Body of pancreas (tissue), 4 donors: ENCODE measurements around the gene DLG2. TPM values are rescaled to one million over a fixed set of nuclear protein-coding genes. Genes with fewer than 3 reads are reported as not detected.
"Not testable (repeated sequence)": the region's sequence is repeated elsewhere in the genome, so short reads cannot be mapped to it uniquely, and the experiment has no call there.

Experiments used
- ATAC-seq: fragments of 150-250 bp; one replicate; pipeline ENCODE4 v1.9.1; 2016
- DNase-seq, 4 donors: peaks; one replicate each; pipeline ENCODE4 v3.0.0-alpha.2; 2019
- H3K27ac ChIP-seq, 4 donors: fragments of 200-600 bp; sonication (generic); 1 replicate in 3 of 4; 2 replicates in 1 of 4; pipeline versions ENCODE4 v1.5.1 to v1.6.1; 2016 to 2019; ENCODE audit warnings: mild to moderate bottlenecking in 1 of 4, mixed read lengths in 1 of 4, moderate library complexity in 1 of 4
- H3K27me3 ChIP-seq, 2 donors: fragments of 200-600 bp; sonication (generic); one replicate each; pipeline ENCODE4 v1.6.0; 2016; ENCODE audit warnings: mild to moderate bottlenecking in 1 of 2
- H3K36me3 ChIP-seq, 2 donors: fragments of 200-600 bp; sonication (generic); replicated peaks in 1 of 2; 2 replicates each; pipeline ENCODE4 v1.5.1; 2016; ENCODE audit warnings: low read depth in 2 of 2; ENCODE audit not compliant: insufficient read depth in 1 of 2
- H3K4me1 ChIP-seq: fragments of 200-600 bp; sonication (generic); one replicate; pipeline ENCODE4 v1.6.0; 2016
- H3K4me3 ChIP-seq, 2 donors: fragments of 200-600 bp; sonication (generic); 1 replicate in 1 of 2; 2 replicates in 1 of 2; pipeline ENCODE4 v1.5.1; 2016 to 2019
- H3K9me3 ChIP-seq, 3 donors: fragments of 200-600 bp; sonication (generic); 1 replicate in 2 of 3; 2 replicates in 1 of 3; pipeline ENCODE4 v1.5.1; 2016
- POLR2A ChIP-seq, 3 donors: fragments of 450-650 bp; IDR thresholded peaks; one replicate each; pipeline ENCODE4 v1.6.1; 2016; ENCODE audit warnings: antibody characterized with exemption in 3 of 3, mild to moderate bottlenecking in 2 of 3
- WGBS, 2 donors: methylation state at CpG; one replicate each; pipeline ENCODE4 v1.1.5; 2017; 5-methylcytosine and 5-hydroxymethylcytosine counted together
- intact Hi-C: fragments of 100-400 bp; cut with DNase I; formaldehyde crosslinking; loops from one replicate; pipeline ENCODE4 v1.15.1; 2023
- total RNA-seq, 2 donors: library from RNA; depleted of rRNA; stranded (reverse); fragments of >200 nt; gene quantifications; one replicate each; pipeline ENCODE4 v1.1.0, GENCODE V29; 2016
- TF ChIP-seq, protein P1 (sequence below), 7 experiments: fragments of 450-650 bp in 4 of 7; fragments of 200-600 bp in 3 of 7; sonication (generic) in 3 of 7; IDR thresholded peaks; one replicate each; pipeline ENCODE4 v1.5.1; 2016 to 2019; ENCODE audit warnings: antibody characterized with exemption in 7 of 7

The DLG2 gene
- total RNA-seq, 2 donors from 2014 or later: 6.0 to 13.2 TPM

GRCh38 chr11:85626496-85626895 is 648 bp downstream of the DLG2 start:
- intact Hi-C loops: no loop called here
- no peak overlapping the region for H3K4me3 ChIP-seq
- TF ChIP-seq, protein P1, sequence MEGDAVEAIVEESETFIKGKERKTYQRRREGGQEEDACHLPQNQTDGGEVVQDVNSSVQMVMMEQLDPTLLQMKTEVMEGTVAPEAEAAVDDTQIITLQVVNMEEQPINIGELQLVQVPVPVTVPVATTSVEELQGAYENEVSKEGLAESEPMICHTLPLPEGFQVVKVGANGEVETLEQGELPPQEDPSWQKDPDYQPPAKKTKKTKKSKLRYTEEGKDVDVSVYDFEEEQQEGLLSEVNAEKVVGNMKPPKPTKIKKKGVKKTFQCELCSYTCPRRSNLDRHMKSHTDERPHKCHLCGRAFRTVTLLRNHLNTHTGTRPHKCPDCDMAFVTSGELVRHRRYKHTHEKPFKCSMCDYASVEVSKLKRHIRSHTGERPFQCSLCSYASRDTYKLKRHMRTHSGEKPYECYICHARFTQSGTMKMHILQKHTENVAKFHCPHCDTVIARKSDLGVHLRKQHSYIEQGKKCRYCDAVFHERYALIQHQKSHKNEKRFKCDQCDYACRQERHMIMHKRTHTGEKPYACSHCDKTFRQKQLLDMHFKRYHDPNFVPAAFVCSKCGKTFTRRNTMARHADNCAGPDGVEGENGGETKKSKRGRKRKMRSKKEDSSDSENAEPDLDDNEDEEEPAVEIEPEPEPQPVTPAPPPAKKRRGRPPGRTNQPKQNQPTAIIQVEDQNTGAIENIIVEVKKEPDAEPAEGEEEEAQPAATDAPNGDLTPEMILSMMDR (IDR thresholded peaks at IDR 0.05): no peak
- no peak for TF ChIP-seq POLR2A (IDR thresholded peaks at IDR 0.05)
- ATAC-seq: no peak
- H3K9me3 ChIP-seq: no peaks in the 10 kb centered on the region
- H3K36me3 ChIP-seq: no peaks in the 10 kb centered on the region
- H3K4me1 ChIP-seq: peaks cover 27% of the 10 kb centered on the region
- 33 to 35% methylated on average over 2 of the region's 2 CpGs for WGBS, 2 donors
- H3K27me3 ChIP-seq: no peaks in the 10 kb centered on the region
- peak; percentile 46 to 69 (median 58) for DNase-seq
- peak overlapping the region in 2 of 4 donors; percentile 83 to 86 for H3K27ac ChIP-seq

- DNase-seq: no peak
- peak overlapping the region in 1 of 4 donors; percentile 34 for H3K27ac ChIP-seq
- intact Hi-C loops: no loop called here
- H3K27me3 ChIP-seq: no peaks in the 10 kb centered on the region
- ATAC-seq: no peak
- TF ChIP-seq, protein P1 (IDR thresholded peaks at IDR 0.05): no peak
- TF ChIP-seq POLR2A (IDR thresholded peaks at IDR 0.05): no peak
- no peaks in the 10 kb centered on the region for H3K36me3 ChIP-seq
- no peaks in the 10 kb centered on the region for H3K4me1 ChIP-seq
- WGBS, 2 donors: 47 to 55% methylated on average over 3 of the region's 3 CpGs
- H3K9me3 ChIP-seq: no peaks in the 10 kb centered on the region
- no peak overlapping the region for H3K4me3 ChIP-seq
These were observed 6.9 kb downstream of the DLG2 start for GRCh38 chr11:85620256-85620655.

- intact Hi-C loops: no loop called here
- Histone ChIP-seq H3K4me1 (no peaks in the 10 kb centered on the region), H3K27ac (no peak overlapping the region), H3K36me3 (no peaks in the 10 kb centered on the region), H3K9me3 (no peaks in the 10 kb centered on the region), H3K27me3 (no peaks in the 10 kb centered on the region), H3K4me3 (no peak overlapping the region)
- no peak for DNase-seq
- no peak for ATAC-seq
- 76 to 81% methylated on average over 6 of the region's 6 CpGs for WGBS, 2 donors
- TF ChIP-seq POLR2A (IDR thresholded peaks at IDR 0.05): no peak
- TF ChIP-seq, protein P1 (IDR thresholded peaks at IDR 0.05): no peak
These were observed 7.6 kb downstream of the DLG2 start for GRCh38 chr11:85619499-85619898.

DNA sequence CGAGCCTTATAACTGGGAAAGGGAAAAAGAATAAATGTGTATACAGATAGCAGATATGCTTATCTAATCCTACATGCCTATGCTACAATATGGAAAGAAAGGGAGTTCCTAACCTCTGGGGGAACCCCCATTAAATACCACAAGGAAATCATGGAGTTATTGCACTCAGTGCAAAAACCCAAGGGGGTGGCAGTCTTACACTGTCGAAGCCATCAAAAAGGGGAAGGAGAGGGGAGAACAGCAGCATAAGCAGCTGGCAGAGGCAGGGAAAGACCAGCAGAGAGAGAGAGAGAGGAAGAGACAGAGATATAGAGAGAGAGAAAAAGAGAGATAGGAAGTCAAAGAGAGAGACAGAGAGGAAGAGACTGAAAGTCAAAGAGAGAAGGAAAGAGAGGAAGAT is 15.5 kb downstream of the DLG2 start:
- intact Hi-C loops, H3K9me3 ChIP-seq, H3K27ac ChIP-seq, DNase-seq, H3K27me3 ChIP-seq, ATAC-seq, H3K4me3 ChIP-seq, H3K4me1 ChIP-seq, H3K36me3 ChIP-seq: not testable (repeated sequence)
- 69 to 84% methylated on average over 2 of the region's 2 CpGs for WGBS, 2 donors

DNA sequence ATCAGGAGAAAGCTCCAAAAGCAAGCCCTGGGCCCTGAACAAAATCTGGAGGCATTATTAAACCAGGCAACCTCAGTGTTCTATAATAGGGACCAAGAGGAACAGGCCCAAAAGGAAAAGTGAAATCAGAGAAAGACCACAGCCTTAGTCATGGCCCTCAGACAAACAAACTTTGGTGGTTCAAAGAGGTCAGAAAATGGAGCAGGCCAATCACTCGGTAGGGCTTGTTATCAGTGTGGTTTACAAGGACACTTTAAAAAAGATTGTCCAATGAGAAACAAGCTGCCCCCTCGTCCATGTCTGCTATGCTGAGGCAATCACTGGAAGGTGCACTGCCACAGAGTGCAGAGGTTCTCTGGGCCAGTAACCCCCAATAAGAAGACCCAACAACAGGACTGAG is 17.9 kb downstream of the DLG2 start:
- intact Hi-C loops, H3K27ac ChIP-seq: not testable (repeated sequence)

GRCh38 chr11:85608621-85609020 is 18.5 kb downstream of the DLG2 start:
- H3K9me3 ChIP-seq, H3K4me3 ChIP-seq, intact Hi-C loops, H3K27ac ChIP-seq, H3K4me1 ChIP-seq, ATAC-seq, H3K27me3 ChIP-seq, H3K36me3 ChIP-seq, DNase-seq: not testable (repeated sequence)

More for the DNA sequence above, 17.9 kb downstream of the DLG2 start:
- ATAC-seq, H3K4me1 ChIP-seq, H3K4me3 ChIP-seq, H3K36me3 ChIP-seq, DNase-seq, H3K9me3 ChIP-seq, H3K27me3 ChIP-seq: not testable (repeated sequence)
- 46 to 65% methylated on average over 2 of the region's 2 CpGs for WGBS, 2 donors

- H3K4me3 ChIP-seq, ATAC-seq, intact Hi-C loops, H3K27me3 ChIP-seq, H3K27ac ChIP-seq, H3K36me3 ChIP-seq, H3K4me1 ChIP-seq, H3K9me3 ChIP-seq, DNase-seq: not testable (repeated sequence)
- 85 to 87% methylated on average over 3 of the region's 3 CpGs for WGBS, 2 donors
These were observed 20.9 kb downstream of the DLG2 start for GRCh38 chr11:85606237-85606636.
